ENCODE data around the gene STK32B. TPM values are rescaled to one million over a fixed set of nuclear protein-coding genes. Genes with fewer than 3 reads are reported as not detected.

Gene STK32B
- total and polyA plus RNA-seq, 3 donors from 2014 or later, result 17.5 to 29.7 (median 22.6) TPM

- H3K36me3 ChIP-seq (ENCODE audit: low read depth, missing control alignments), result no peaks in the 10 kb centered on the region
- no peaks in the 10 kb centered on the region for H3K4me1 ChIP-seq
- no peak overlapping the region for H3K27ac ChIP-seq
- TF ChIP-seq POLR2A (IDR thresholded peaks at IDR 0.05) (no peak), CTCF (IDR thresholded peaks at IDR 0.05) (no peak)
- 73 to 84% methylated on average over 12 of the region's 12 CpGs for WGBS, 2 donors
- H3K4me3 ChIP-seq, result no peak overlapping the region
- intact Hi-C loops (cut with DNase I; ENCODE audit: low total_unique reads), result no loop called here
- no peaks in the 10 kb centered on the region for H3K27me3 ChIP-seq
- H3K9me3 ChIP-seq, result no peaks in the 10 kb centered on the region
- no peak for DNase-seq
Observed at GRCh38 chr4:5192678-5193077, 141.4 kb downstream of the STK32B start.

- H3K4me3 ChIP-seq, result no peak overlapping the region
Observed at GRCh38 chr4:5198656-5199541, 147.6 kb downstream of the STK32B start.

GRCh38 chr4:5199912-5200311 is 148.6 kb downstream of the STK32B start:
- Histone ChIP-seq H3K27ac (no peak overlapping the region), H3K9me3 (no peaks in the 10 kb centered on the region), H3K4me1 (no peaks in the 10 kb centered on the region), H3K27me3 (no peaks in the 10 kb centered on the region), H3K4me3 (no peak overlapping the region), H3K36me3 (ENCODE audit: low read depth, missing control alignments) (no peaks in the 10 kb centered on the region)
- no peak for DNase-seq
- TF ChIP-seq CTCF (IDR thresholded peaks at IDR 0.05) (no peak), POLR2A (IDR thresholded peaks at IDR 0.05) (no peak)
- intact Hi-C loops (cut with DNase I; ENCODE audit: low total_unique reads), result no loop called here
- WGBS, 2 donors, result 62 to 66% methylated on average over 2 of the region's 2 CpGs

More at GRCh38 chr4:5198656-5199541, 147.6 kb downstream of the STK32B start:
- Histone ChIP-seq H3K9me3 (no peaks in the 10 kb centered on the region), H3K27ac (no peak overlapping the region), H3K27me3 (no peaks in the 10 kb centered on the region), H3K4me1 (no peaks in the 10 kb centered on the region), H3K36me3 (ENCODE audit: low read depth, missing control alignments) (no peaks in the 10 kb centered on the region)
- intact Hi-C loops (cut with DNase I; ENCODE audit: low total_unique reads), result no loop called here
- no peak for DNase-seq
- no peak for TF ChIP-seq CTCF (IDR thresholded peaks at IDR 0.05)
- TF ChIP-seq POLR2A (IDR thresholded peaks at IDR 0.05), result no peak
- 80 to 81% methylated on average over 7 of the region's 7 CpGs for WGBS, 2 donors

DNA sequence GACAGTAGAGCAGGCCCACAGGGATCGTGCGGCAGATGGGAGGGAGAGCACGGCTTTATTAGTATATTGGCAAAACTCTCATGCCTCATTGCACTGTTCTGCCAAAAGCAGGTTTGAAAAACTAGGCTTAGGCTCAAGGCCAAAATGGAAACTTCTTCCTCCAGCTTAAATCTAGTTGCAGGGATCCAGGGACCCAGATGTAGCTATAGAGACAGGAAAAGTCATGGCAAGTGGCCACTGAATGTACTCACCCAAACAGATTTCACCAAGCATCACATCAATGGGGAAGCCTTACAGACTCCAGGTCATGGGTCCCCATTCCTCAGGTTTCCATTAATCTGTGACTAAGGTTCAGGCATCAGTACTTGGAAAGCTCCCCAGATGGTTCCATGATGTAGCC is 149.2 kb downstream of the STK32B start:
- Histone ChIP-seq H3K4me3 (no peak overlapping the region), H3K4me1 (no peaks in the 10 kb centered on the region), H3K36me3 (ENCODE audit: low read depth, missing control alignments) (no peaks in the 10 kb centered on the region), H3K27me3 (no peaks in the 10 kb centered on the region), H3K27ac (no peak overlapping the region), H3K9me3 (no peaks in the 10 kb centered on the region)
- no peak for TF ChIP-seq POLR2A (IDR thresholded peaks at IDR 0.05)
- no peak for TF ChIP-seq CTCF (IDR thresholded peaks at IDR 0.05)
- 62 to 63% methylated on average over 3 of the region's 3 CpGs for WGBS, 2 donors
- intact Hi-C loops (cut with DNase I; ENCODE audit: low total_unique reads), result no loop called here
- no peak for DNase-seq
